Transverse colon (tissue), 3 donors: Measurements from ENCODE around the gene KRTAP4-4.
"Not testable (repeated sequence)": the region's sequence is repeated elsewhere in the genome, so short reads cannot be mapped to it uniquely, and the experiment has no call there.

ENCODE experiments used
- EP300 ChIP-seq: sonication (generic); formaldehyde crosslinking; IDR thresholded peaks from one replicate; pipeline ENCODE4 v1.6.1; 2017; ENCODE audit warnings: antibody characterized with exemption, low read depth
- TF ChIP-seq, protein P1 (sequence below), 5 experiments: fragments of 200-600 bp in 3 of 5; fragments of 450-650 bp in 2 of 5; sonication (generic) in 3 of 5; IDR thresholded peaks; 1 replicate in 2 of 5; 2 replicates in 3 of 5; pipeline ENCODE4 v1.5.1; 2016 to 2017; ENCODE audit warnings: antibody characterized with exemption in 5 of 5, inconsistent platforms in 3 of 5, mild to moderate bottlenecking in 2 of 5, moderate library complexity in 1 of 5

DNA sequence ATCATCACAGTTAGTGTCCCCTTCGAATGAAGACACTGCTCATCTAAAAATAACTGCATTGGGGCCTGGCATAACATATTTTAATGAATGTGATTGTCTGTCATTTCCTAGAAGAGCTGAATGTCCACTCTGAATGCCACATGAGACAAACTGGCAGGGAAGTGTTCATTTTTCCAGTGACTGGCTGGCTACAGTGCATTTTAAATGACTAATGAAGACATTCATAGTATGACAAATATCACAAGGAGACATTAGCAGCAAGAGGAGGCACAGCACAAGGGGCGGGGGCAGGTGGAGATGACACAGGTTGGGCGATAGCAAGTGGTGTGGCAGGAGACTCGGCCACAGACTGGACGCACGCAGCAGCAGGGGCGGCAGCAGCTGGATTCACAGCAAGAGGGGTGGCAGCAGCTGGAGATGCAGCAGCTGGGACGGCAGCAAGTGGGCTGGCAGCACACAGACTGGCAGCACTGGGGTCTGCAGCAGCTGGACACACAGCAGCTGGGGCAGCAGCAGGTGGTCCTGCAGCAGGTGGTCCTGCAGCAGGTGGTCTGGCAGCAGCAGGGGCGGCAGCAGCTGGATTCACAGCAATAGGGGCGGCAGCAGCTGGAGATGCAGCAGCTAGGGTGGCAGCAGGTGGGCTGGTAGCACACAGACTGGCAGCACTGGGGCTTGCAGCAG, 11.4 kb downstream of the KRTAP4-4 start:
- TF ChIP-seq, protein P1, sequence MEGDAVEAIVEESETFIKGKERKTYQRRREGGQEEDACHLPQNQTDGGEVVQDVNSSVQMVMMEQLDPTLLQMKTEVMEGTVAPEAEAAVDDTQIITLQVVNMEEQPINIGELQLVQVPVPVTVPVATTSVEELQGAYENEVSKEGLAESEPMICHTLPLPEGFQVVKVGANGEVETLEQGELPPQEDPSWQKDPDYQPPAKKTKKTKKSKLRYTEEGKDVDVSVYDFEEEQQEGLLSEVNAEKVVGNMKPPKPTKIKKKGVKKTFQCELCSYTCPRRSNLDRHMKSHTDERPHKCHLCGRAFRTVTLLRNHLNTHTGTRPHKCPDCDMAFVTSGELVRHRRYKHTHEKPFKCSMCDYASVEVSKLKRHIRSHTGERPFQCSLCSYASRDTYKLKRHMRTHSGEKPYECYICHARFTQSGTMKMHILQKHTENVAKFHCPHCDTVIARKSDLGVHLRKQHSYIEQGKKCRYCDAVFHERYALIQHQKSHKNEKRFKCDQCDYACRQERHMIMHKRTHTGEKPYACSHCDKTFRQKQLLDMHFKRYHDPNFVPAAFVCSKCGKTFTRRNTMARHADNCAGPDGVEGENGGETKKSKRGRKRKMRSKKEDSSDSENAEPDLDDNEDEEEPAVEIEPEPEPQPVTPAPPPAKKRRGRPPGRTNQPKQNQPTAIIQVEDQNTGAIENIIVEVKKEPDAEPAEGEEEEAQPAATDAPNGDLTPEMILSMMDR (IDR thresholded peaks at IDR 0.05) = not testable (repeated sequence)
- not testable (repeated sequence) for TF ChIP-seq EP300
